Esophagus muscularis mucosa (tissue), 3 donors: ENCODE data around the gene EAF1.

ENCODE experiments used
- POLR2A ChIP-seq: fragments of 450-650 bp; IDR thresholded peaks from one replicate; pipeline ENCODE4 v1.6.1; 2017; ENCODE audit warnings: antibody characterized with exemption, moderate library complexity, mild to moderate bottlenecking, low read depth
- TF ChIP-seq, protein P1 (sequence below), 3 experiments: fragments of 200-600 bp in 2 of 3; fragments of 450-650 bp in 1 of 3; sonication (generic) in 2 of 3; IDR thresholded peaks; one replicate each; pipeline ENCODE4 v1.5.1; 2017 to 2019; ENCODE audit warnings: antibody characterized with exemption in 3 of 3, mild to moderate bottlenecking in 2 of 3, moderate library complexity in 1 of 3

DNA sequence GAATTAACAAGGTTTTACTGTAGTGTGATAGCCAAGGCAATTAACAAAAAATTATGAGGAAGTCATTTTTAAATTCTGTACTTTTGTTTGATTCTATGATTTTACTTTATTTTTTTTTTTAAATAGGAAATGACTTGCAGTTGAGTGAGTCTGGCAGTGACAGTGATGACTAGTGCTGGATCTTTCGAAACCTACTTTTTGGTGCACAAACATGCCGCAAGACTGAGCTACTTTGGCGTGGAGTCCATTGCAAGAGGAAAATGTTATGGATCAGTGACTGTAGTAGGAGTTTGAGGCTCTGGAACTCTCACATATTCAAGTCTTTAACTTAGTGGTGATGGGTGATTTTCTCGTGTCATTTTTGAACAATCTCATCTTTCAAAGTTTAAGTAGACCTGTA lies 11.6 kb downstream of the EAF1 start:
- TF ChIP-seq, protein P1, sequence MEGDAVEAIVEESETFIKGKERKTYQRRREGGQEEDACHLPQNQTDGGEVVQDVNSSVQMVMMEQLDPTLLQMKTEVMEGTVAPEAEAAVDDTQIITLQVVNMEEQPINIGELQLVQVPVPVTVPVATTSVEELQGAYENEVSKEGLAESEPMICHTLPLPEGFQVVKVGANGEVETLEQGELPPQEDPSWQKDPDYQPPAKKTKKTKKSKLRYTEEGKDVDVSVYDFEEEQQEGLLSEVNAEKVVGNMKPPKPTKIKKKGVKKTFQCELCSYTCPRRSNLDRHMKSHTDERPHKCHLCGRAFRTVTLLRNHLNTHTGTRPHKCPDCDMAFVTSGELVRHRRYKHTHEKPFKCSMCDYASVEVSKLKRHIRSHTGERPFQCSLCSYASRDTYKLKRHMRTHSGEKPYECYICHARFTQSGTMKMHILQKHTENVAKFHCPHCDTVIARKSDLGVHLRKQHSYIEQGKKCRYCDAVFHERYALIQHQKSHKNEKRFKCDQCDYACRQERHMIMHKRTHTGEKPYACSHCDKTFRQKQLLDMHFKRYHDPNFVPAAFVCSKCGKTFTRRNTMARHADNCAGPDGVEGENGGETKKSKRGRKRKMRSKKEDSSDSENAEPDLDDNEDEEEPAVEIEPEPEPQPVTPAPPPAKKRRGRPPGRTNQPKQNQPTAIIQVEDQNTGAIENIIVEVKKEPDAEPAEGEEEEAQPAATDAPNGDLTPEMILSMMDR (IDR thresholded peaks at IDR 0.05) = no peak
- no peak for TF ChIP-seq POLR2A
